NCI-H2227 treated with DMSO at 0.1 percent for 48 hours (cell line): ENCODE measurements around the gene TSSK2.

ENCODE experiments used
- DNase-seq: peaks from one replicate; lab custom pipeline; 2025; lab: John Stamatoyannopoulos, UW

TSSK2 gene

GRCh38 chr22:19169002-19169946 lies 38.2 kb downstream of the TSSK2 start:
- DNase-seq = no peak

- DNase-seq = no peak
These were observed 38.8 kb downstream of the TSSK2 start for GRCh38 chr22:19169947-19170318.

- DNase-seq = no peak
These were observed 41.3 kb downstream of the TSSK2 start for GRCh38 chr22:19172213-19173046.

- DNase-seq = no peak
These were observed 42.2 kb downstream of the TSSK2 start for GRCh38 chr22:19173047-19174035.

- DNase-seq = no peak
These were observed 43.3 kb downstream of the TSSK2 start for GRCh38 chr22:19174106-19175025.

- no peak for DNase-seq
These were observed 44.0 kb downstream of the TSSK2 start for GRCh38 chr22:19175026-19175601.

- no peak for DNase-seq
These were observed 44.6 kb downstream of the TSSK2 start for GRCh38 chr22:19175602-19176174.

- no peak for DNase-seq
These were observed 45.1 kb downstream of the TSSK2 start for GRCh38 chr22:19176175-19176643.

GRCh38 chr22:19176732-19177131 lies 45.6 kb downstream of the TSSK2 start:
- no peak for DNase-seq

- no peak for DNase-seq
These were observed 46.3 kb downstream of the TSSK2 start for GRCh38 chr22:19177164-19178064.

- no peak for DNase-seq
These were observed 47.1 kb downstream of the TSSK2 start for GRCh38 chr22:19178065-19178656.

GRCh38 chr22:19178657-19179496 lies 47.8 kb downstream of the TSSK2 start, which contains the start of gene SLC25A1:
Gene SLC25A1 (minus strand): TSS chr22:19178736. CDS start chr22:19178673, 63 bp downstream.
- DNase-seq = peak; percentile 88

- DNase-seq = peak; percentile 67
These were observed 48.5 kb downstream of the TSSK2 start for GRCh38 chr22:19179497-19180048.

- no peak for DNase-seq
These were observed 49.1 kb downstream of the TSSK2 start for GRCh38 chr22:19180234-19180633.

- no peak for DNase-seq
These were observed 49.8 kb downstream of the TSSK2 start for GRCh38 chr22:19180740-19181410.

- DNase-seq = no peak
These were observed 50.8 kb downstream of the TSSK2 start for GRCh38 chr22:19181786-19182471.
